Astrocyte (in vitro differentiated cells and primary cell): ENCODE data around the gene OBSL1. TPM values are rescaled to one million over a fixed set of nuclear protein-coding genes. Genes with fewer than 3 reads are reported as not detected.

Experiments
- DNase-seq: peaks from one replicate; pipeline ENCODE4 v3.0.0-alpha.2; 2010; ENCODE audit warnings: low read depth
- FAIRE-seq: peaks from 2 replicates; lab custom pipeline; 2011; peaks lifted over from hg19 to GRCh38; lab: Jason Lieb, UNC
- H2AFZ ChIP-seq: 2 replicates; pipeline ENCODE4 v1.6.0; 2012; ENCODE audit warnings: low read depth, low read length, inconsistent platforms
- H3K27ac ChIP-seq: 2 replicates; pipeline ENCODE4 v1.5.1; 2011; ENCODE audit warnings: low read depth, low read length, inconsistent platforms
- H3K27me3 ChIP-seq: 2 replicates; pipeline ENCODE4 v1.6.0; 2011; ENCODE audit warnings: low read length, inconsistent platforms; ENCODE audit not compliant: insufficient read depth
- H3K36me3 ChIP-seq: 2 replicates; pipeline ENCODE4 v1.5.1; 2011; ENCODE audit warnings: low read length, inconsistent platforms; ENCODE audit not compliant: insufficient read depth
- H3K4me1 ChIP-seq: 2 replicates; pipeline ENCODE4 v1.5.1; 2011; ENCODE audit warnings: low read length, inconsistent platforms; ENCODE audit not compliant: insufficient read depth
- H3K4me2 ChIP-seq: 2 replicates; pipeline ENCODE4 v1.6.0; 2012; ENCODE audit warnings: low read length, inconsistent platforms
- H3K4me3 ChIP-seq: 2 replicates; pipeline ENCODE4 v1.5.1; 2011; ENCODE audit warnings: low read depth, mild to moderate bottlenecking, low read length, inconsistent platforms; ENCODE audit not compliant: insufficient read depth
- H3K79me2 ChIP-seq: 2 replicates; pipeline ENCODE4 v1.6.0; 2012; ENCODE audit warnings: mild to moderate bottlenecking, low read length, inconsistent platforms; ENCODE audit not compliant: insufficient read depth
- H3K9ac ChIP-seq: 2 replicates; pipeline ENCODE4 v1.6.0; 2012; ENCODE audit warnings: mild to moderate bottlenecking, low read length, inconsistent platforms
- H3K9me3 ChIP-seq: 2 replicates; pipeline ENCODE4 v1.5.1; 2012; ENCODE audit warnings: low read depth, mild to moderate bottlenecking, low read length, inconsistent platforms; ENCODE audit not compliant: insufficient read depth
- H4K20me1 ChIP-seq: 2 replicates; pipeline ENCODE4 v1.6.0; 2012; ENCODE audit warnings: low read length, inconsistent platforms; ENCODE audit not compliant: insufficient read depth
- H3K27ac Mint-ChIP-seq: one replicate; pipeline ENCODE4 v1.8.0; 2021; ENCODE audit warnings: mild to moderate bottlenecking, mixed read lengths; ENCODE audit not compliant: unreplicated experiment
- H3K27me3 Mint-ChIP-seq: one replicate; pipeline ENCODE4 v1.8.0; 2021; ENCODE audit warnings: low read depth, mixed read lengths; ENCODE audit not compliant: unreplicated experiment
- H3K36me3 Mint-ChIP-seq: one replicate; pipeline ENCODE4 v1.8.0; 2021; ENCODE audit warnings: low read depth, mixed read lengths; ENCODE audit not compliant: unreplicated experiment
- H3K4me1 Mint-ChIP-seq: one replicate; pipeline ENCODE4 v1.8.0; 2021; ENCODE audit warnings: low read depth, mixed read lengths; ENCODE audit not compliant: unreplicated experiment
- H3K4me3 Mint-ChIP-seq: one replicate; pipeline ENCODE4 v1.8.0; 2021; ENCODE audit warnings: mild to moderate bottlenecking, moderate library complexity, mixed read lengths; ENCODE audit not compliant: unreplicated experiment
- H3K9me3 Mint-ChIP-seq: one replicate; pipeline ENCODE4 v1.8.0; 2021; ENCODE audit warnings: mild to moderate bottlenecking, mixed read lengths; ENCODE audit not compliant: unreplicated experiment
- EZH2 ChIP-seq: IDR thresholded peaks from 2 replicates; pipeline ENCODE4 v1.6.1; 2012; ENCODE audit warnings: mild to moderate bottlenecking, low read length, inconsistent platforms; ENCODE audit not compliant: insufficient read depth
- total RNA-seq: library from RNA; stranded (reverse); gene quantifications from 2 replicates; pipeline ENCODE4 v1.2.1, GENCODE V29; 2021
- TF ChIP-seq, protein P1 (sequence below): IDR thresholded peaks from 2 replicates; pipeline ENCODE4 v1.5.1; 2011; ENCODE audit warnings: low read depth, mild to moderate bottlenecking, inconsistent platforms, low read length, moderate library complexity; ENCODE audit not compliant: insufficient read depth

Gene OBSL1
- total RNA-seq, 1 donor from 2014 or later: 77.5 TPM

DNA sequence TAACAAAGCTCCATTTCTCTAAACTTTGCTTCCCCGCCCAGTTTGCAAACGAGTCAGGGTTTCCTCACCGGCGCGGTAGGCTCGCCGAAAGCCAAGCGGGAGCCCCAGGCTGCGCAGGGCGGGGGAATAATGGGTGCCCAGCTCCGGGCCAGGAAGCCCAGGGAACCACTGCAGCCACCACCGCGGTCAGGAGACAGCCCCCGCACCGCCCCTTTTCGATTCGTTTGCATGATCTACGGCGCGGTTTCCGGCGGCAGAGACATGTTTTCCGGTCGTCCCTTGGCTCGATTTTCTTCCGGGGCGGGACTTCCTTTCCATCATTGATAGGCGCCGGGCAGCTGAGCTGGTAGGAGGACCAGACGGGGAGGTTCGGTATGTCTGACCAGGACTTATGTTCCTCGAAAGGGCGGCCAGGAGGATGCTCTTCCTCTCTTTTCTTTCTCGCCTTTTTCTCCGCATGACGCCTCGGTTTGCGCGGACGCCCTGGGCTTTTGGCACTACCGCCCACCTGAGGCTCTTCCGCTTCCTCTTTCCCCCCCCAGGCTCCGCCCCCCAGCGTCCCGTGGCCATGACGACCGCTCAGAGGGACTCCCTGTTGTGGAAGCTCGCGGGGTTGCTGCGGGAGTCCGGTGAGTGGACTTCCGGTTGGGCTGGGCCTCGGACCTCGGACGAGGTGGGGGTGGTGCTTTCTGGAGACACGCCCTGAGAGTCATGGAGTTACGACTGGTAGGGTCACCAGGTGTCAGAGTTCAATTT, 26.4 kb upstream of the OBSL1 start, which contains the start of gene STK11IP:
Gene STK11IP (plus strand): TSS at position 306 of the 756 bp plus-strand sequence. CDS start 263 bp downstream, at position 569.
- H4K20me1 ChIP-seq: no peaks in the 10 kb centered on the region
- H3K4me2 ChIP-seq: peak within 1 kb of the TSS; percentile 95
- H3K4me1 Mint-ChIP-seq: peaks cover 28% of the 10 kb centered on the region
- H2AFZ ChIP-seq: peak within 1 kb of the TSS; percentile 84
- peaks cover 3% of the 10 kb centered on the region for H3K36me3 Mint-ChIP-seq
- H3K79me2 ChIP-seq: peaks cover 8% of the 10 kb centered on the region
- H3K27ac ChIP-seq: peak within 1 kb of the TSS; percentile 84
- H3K4me1 ChIP-seq: peaks cover 11% of the 10 kb centered on the region
- H3K9me3 Mint-ChIP-seq: no peaks in the 10 kb centered on the region
- peak within 1 kb of the TSS; percentile 91 for H3K9ac ChIP-seq
- no peaks in the 10 kb centered on the region for H3K27me3 Mint-ChIP-seq
- peaks cover 5% of the 10 kb centered on the region for H3K36me3 ChIP-seq
- H3K27ac Mint-ChIP-seq: peak within 1 kb of the TSS; percentile 99
- H3K4me3 ChIP-seq: peak within 1 kb of the TSS; percentile 93
- TF ChIP-seq EZH2: no peak
- TF ChIP-seq, protein P1, sequence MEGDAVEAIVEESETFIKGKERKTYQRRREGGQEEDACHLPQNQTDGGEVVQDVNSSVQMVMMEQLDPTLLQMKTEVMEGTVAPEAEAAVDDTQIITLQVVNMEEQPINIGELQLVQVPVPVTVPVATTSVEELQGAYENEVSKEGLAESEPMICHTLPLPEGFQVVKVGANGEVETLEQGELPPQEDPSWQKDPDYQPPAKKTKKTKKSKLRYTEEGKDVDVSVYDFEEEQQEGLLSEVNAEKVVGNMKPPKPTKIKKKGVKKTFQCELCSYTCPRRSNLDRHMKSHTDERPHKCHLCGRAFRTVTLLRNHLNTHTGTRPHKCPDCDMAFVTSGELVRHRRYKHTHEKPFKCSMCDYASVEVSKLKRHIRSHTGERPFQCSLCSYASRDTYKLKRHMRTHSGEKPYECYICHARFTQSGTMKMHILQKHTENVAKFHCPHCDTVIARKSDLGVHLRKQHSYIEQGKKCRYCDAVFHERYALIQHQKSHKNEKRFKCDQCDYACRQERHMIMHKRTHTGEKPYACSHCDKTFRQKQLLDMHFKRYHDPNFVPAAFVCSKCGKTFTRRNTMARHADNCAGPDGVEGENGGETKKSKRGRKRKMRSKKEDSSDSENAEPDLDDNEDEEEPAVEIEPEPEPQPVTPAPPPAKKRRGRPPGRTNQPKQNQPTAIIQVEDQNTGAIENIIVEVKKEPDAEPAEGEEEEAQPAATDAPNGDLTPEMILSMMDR: no peak
- H3K4me3 Mint-ChIP-seq: peak within 1 kb of the TSS; percentile 96
- peak; percentile 93 for DNase-seq
- H3K9me3 ChIP-seq: no peaks in the 10 kb centered on the region
- FAIRE-seq: peak; percentile 49
- no peaks in the 10 kb centered on the region for H3K27me3 ChIP-seq

- peak overlapping the region; percentile 95 for H3K4me2 ChIP-seq
- H4K20me1 ChIP-seq: no peaks in the 10 kb centered on the region
- H3K36me3 ChIP-seq: peaks cover 5% of the 10 kb centered on the region
- H3K9me3 ChIP-seq: no peaks in the 10 kb centered on the region
- Mint-ChIP-seq H3K4me3 (peak overlapping the region; percentile 96), H3K27ac (peak overlapping the region; percentile 99), H3K9me3 (no peaks in the 10 kb centered on the region), H3K27me3 (no peaks in the 10 kb centered on the region), H3K36me3 (peaks cover under 1% of the 10 kb centered on the region), H3K4me1 (peaks cover 28% of the 10 kb centered on the region)
- H2AFZ ChIP-seq: peak overlapping the region; percentile 84
- H3K4me1 ChIP-seq: peaks cover 11% of the 10 kb centered on the region
- peak overlapping the region; percentile 93 for H3K4me3 ChIP-seq
- peak; percentile 5 for FAIRE-seq
- H3K79me2 ChIP-seq: peaks cover 8% of the 10 kb centered on the region
- H3K27me3 ChIP-seq: no peaks in the 10 kb centered on the region
- H3K27ac ChIP-seq: peak overlapping the region; percentile 84
- TF ChIP-seq, protein P1: no peak
- TF ChIP-seq EZH2: no peak
- peak overlapping the region; percentile 91 for H3K9ac ChIP-seq
- no peak for DNase-seq
These were observed 25.7 kb upstream of the OBSL1 start for GRCh38 chr2:219596954-219597551.
